B cell (primary cell): ENCODE measurements around the gene SPTLC2. TPM values are rescaled to one million over a fixed set of nuclear protein-coding genes. Genes with fewer than 3 reads are reported as not detected.

Experiments
- ATAC-seq: fragments of 200-7000 bp; cut with Tn5 transposase; one replicate; pipeline ENCODE4 v1.10.0; 2021; ENCODE audit warnings: low read depth, mild to moderate bottlenecking, moderate number of reproducible peaks, moderate library complexity
- CTCF ChIA-PET: fragments of 350-600 bp; sonication (Branson Sonifier 250); formaldehyde crosslinking; loops from one replicate; lab custom pipeline; 2021; ENCODE audit warnings: antibody characterized with exemption, inconsistent platforms; lab: Charles Lee
- POLR2A ChIA-PET: fragments of 350-600 bp; sonication (Branson Sonifier 250); formaldehyde crosslinking; loops from one replicate; lab custom pipeline; 2021; ENCODE audit warnings: antibody characterized with exemption; lab: Charles Lee
- DNase-seq: peaks from one replicate; pipeline ENCODE4 v3.0.0; 2013
- H2AFZ ChIP-seq: 2 replicates; pipeline ENCODE4 v1.6.1; 2012; ENCODE audit warnings: mild to moderate bottlenecking, low read depth, low read length; ENCODE audit not compliant: insufficient read depth, poor library complexity, severe bottlenecking
- H3K27ac ChIP-seq, 2 donors: 1 replicate in 1 of 2; 2 replicates in 1 of 2; pipeline ENCODE4 v1.5.1; 2012 to 2013; ENCODE audit warnings: low read length in 2 of 2, mild to moderate bottlenecking in 2 of 2, moderate library complexity in 1 of 2
- H3K27me3 ChIP-seq, 4 experiments: fragments of 200-600 bp in 1 of 4; sonication (generic) in 1 of 4; replicated peaks in 1 of 4; 1 replicate in 2 of 4; 2 replicates in 2 of 4; pipeline versions ENCODE4 v1.6.1 to v1.7.0; 2013 to 2016; ENCODE audit warnings: low read length in 3 of 4, mild to moderate bottlenecking in 2 of 4, mixed read lengths in 1 of 4, moderate library complexity in 1 of 4; ENCODE audit not compliant: insufficient read depth in 4 of 4, control insufficient read depth in 3 of 4; ENCODE audit errors: control extremely low read depth in 1 of 4
- H3K36me3 ChIP-seq, 2 experiments: replicated peaks in 1 of 2; 1 replicate in 1 of 2; 2 replicates in 1 of 2; pipeline versions ENCODE4 v1.6.1 to v1.7.1; 2013; ENCODE audit warnings: low read length in 1 of 2; ENCODE audit not compliant: insufficient read depth in 2 of 2, control insufficient read depth in 1 of 2; ENCODE audit errors: control extremely low read depth in 1 of 2, extremely low read depth in 1 of 2
- H3K4me1 ChIP-seq, 2 donors: fragments of 200-600 bp in 1 of 2; sonication (generic) in 1 of 2; 1 replicate in 1 of 2; 2 replicates in 1 of 2; pipeline versions ENCODE4 v1.5.1 to v1.6.1; 2013 to 2017; ENCODE audit warnings: low read length in 2 of 2; ENCODE audit not compliant: control insufficient read depth in 2 of 2, insufficient read depth in 2 of 2
- H3K4me2 ChIP-seq: replicated peaks from 2 replicates; pipeline ENCODE3; 2012; ENCODE audit warnings: mild to moderate bottlenecking, low read depth, low read length; ENCODE audit not compliant: poor library complexity, severe bottlenecking
- H3K4me3 ChIP-seq, 5 experiments: fragments of 200-600 bp in 1 of 5; sonication (generic) in 1 of 5; 1 replicate in 3 of 5; 2 replicates in 2 of 5; pipeline versions ENCODE4 v1.5.1 to v1.7.0; 2011 to 2016; ENCODE audit warnings: low read length in 4 of 5, mild to moderate bottlenecking in 4 of 5, low read depth in 2 of 5, control low read depth in 1 of 5, moderate library complexity in 1 of 5; ENCODE audit not compliant: insufficient read depth in 1 of 5; ENCODE audit errors: control extremely low read depth in 1 of 5, extremely low read depth in 1 of 5
- H3K79me2 ChIP-seq: fragments of 200-600 bp; sonication (generic); one replicate; pipeline ENCODE4 v1.6.0; 2016; ENCODE audit warnings: low read length; ENCODE audit not compliant: control insufficient read depth, insufficient read depth
- H3K9ac ChIP-seq: fragments of 200-600 bp; sonication (generic); 2 replicates; pipeline ENCODE4 v1.6.1; 2017; ENCODE audit warnings: mild to moderate bottlenecking, low read length, moderate library complexity
- H3K9me3 ChIP-seq, 3 donors: one replicate each; pipeline versions ENCODE4 v1.6.1 to v1.7.1; 2013; ENCODE audit warnings: low read length in 2 of 3; ENCODE audit not compliant: control insufficient read depth in 2 of 3, insufficient read depth in 1 of 3; ENCODE audit errors: control extremely low read depth in 1 of 3
- H4K20me1 ChIP-seq: 2 replicates; pipeline ENCODE4 v1.6.0; 2012; ENCODE audit warnings: mild to moderate bottlenecking, low read length; ENCODE audit not compliant: insufficient read depth, control insufficient read depth, poor library complexity, severe bottlenecking
- H3K27ac Mint-ChIP-seq: one replicate; pipeline ENCODE4 v1.8.0; 2021; ENCODE audit warnings: mixed read lengths
- H3K27me3 Mint-ChIP-seq: one replicate; pipeline ENCODE4 v1.8.0; 2021; ENCODE audit warnings: mixed read lengths
- H3K4me1 Mint-ChIP-seq: one replicate; pipeline ENCODE4 v1.8.0; 2021; ENCODE audit warnings: mixed read lengths
- H3K4me3 Mint-ChIP-seq: one replicate; pipeline ENCODE4 v1.8.0; 2021; ENCODE audit warnings: mixed read lengths
- H3K9me3 Mint-ChIP-seq: one replicate; pipeline ENCODE4 v1.8.0; 2022; ENCODE audit warnings: mixed read lengths; ENCODE audit not compliant: insufficient read depth
- CTCF ChIP-seq: fragments of 200-600 bp; IDR thresholded peaks from one replicate; pipeline ENCODE4 v1.8.0; 2022; ENCODE audit warnings: antibody characterized with exemption, mild to moderate bottlenecking
- EZH2 ChIP-seq: IDR thresholded peaks from 2 replicates; pipeline ENCODE4 v1.6.1; 2012; ENCODE audit warnings: borderline replicate concordance, low read depth, mild to moderate bottlenecking, moderate library complexity, low read length; ENCODE audit not compliant: insufficient read depth, poor library complexity, severe bottlenecking
- WGBS: methylation state at CpG from one replicate; pipeline ENCODE4 v1.1.5; 2013; ENCODE audit warnings: missing lambda C conversion rate; ENCODE audit not compliant: insufficient coverage; 5-methylcytosine and 5-hydroxymethylcytosine counted together
- intact Hi-C: fragments of 100-400 bp; cut with micrococcal nuclease; formaldehyde crosslinking; loops from one replicate; pipeline ENCODE4 v1.10.0; 2022
- polyA plus RNA-seq: library from polyadenylated mRNA; depleted of rRNA; stranded (reverse); fragments of >200 nt; gene quantifications from 2 replicates; pipeline ENCODE4 v1.2.3, GENCODE V29; 2012
- total RNA-seq, 2 donors: library from RNA; stranded (reverse); fragments of 120-200 nt in 1 of 2; gene quantifications; 1 replicate in 1 of 2; 2 replicates in 1 of 2; pipeline versions ENCODE4 v1.2.3 to v1.2.4, GENCODE V29; 2013 to 2022

Gene SPTLC2
- total and polyA plus RNA-seq, 2 donors (not counting 1 experiment from before 2014, with no cell fraction given): 9.4 to 41.4 TPM

GRCh38 chr14:77523109-77523508, 93.3 kb downstream of the SPTLC2 start:
- intact Hi-C loops: no loop called here
- CTCF ChIA-PET: no interaction called here
- Histone ChIP-seq H3K27ac (no peak overlapping the region), H3K79me2 (peaks cover 3% of the 10 kb centered on the region), H3K27me3 (no peaks in the 10 kb centered on the region), H3K9ac (no peak overlapping the region), H2AFZ (no peak overlapping the region), H3K36me3 (peaks cover 14 to 59% of the 10 kb centered on the region in 2 experiments), H4K20me1 (peaks cover 12% of the 10 kb centered on the region), H3K4me1 (no peaks in the 10 kb centered on the region), H3K9me3 (no peaks in the 10 kb centered on the region), H3K4me3 (no peak overlapping the region), H3K4me2 (no peak overlapping the region)
- H3K4me3 Mint-ChIP-seq: no peak overlapping the region
- H3K4me1 Mint-ChIP-seq: no peaks in the 10 kb centered on the region
- H3K27ac Mint-ChIP-seq: no peak overlapping the region
- DNase-seq (no peak), ATAC-seq (no peak)
- 67% methylated on average over 3 of the region's 3 CpGs for WGBS
- H3K27me3 Mint-ChIP-seq: no peaks in the 10 kb centered on the region
- TF ChIP-seq EZH2 (no peak), CTCF (no peak)
- H3K9me3 Mint-ChIP-seq: no peaks in the 10 kb centered on the region
- POLR2A ChIA-PET: no interaction called here

- Histone ChIP-seq H3K4me2 (no peak overlapping the region), H3K4me3 (no peak overlapping the region), H3K9me3 (no peaks in the 10 kb centered on the region), H4K20me1 (peaks cover 20% of the 10 kb centered on the region), H3K27me3 (no peaks in the 10 kb centered on the region), H3K4me1 (no peaks in the 10 kb centered on the region), H3K9ac (no peak overlapping the region), H2AFZ (no peak overlapping the region), H3K79me2 (no peaks in the 10 kb centered on the region), H3K36me3 (peaks cover 22 to 80% of the 10 kb centered on the region in 2 experiments), H3K27ac (no peak overlapping the region)
- no peaks in the 10 kb centered on the region for H3K4me1 Mint-ChIP-seq
- DNase-seq (no peak), ATAC-seq (no peak)
- ChIA-PET CTCF (no interaction called here), POLR2A (no interaction called here)
- TF ChIP-seq CTCF (no peak), EZH2 (no peak)
- 97% methylated on average over 4 of the region's 4 CpGs for WGBS
- no peak overlapping the region for H3K4me3 Mint-ChIP-seq
- H3K27me3 Mint-ChIP-seq: no peaks in the 10 kb centered on the region
- H3K9me3 Mint-ChIP-seq: no peaks in the 10 kb centered on the region
- no peak overlapping the region for H3K27ac Mint-ChIP-seq
- intact Hi-C loops: no loop called here
Measured at GRCh38 chr14:77520555-77520954, 95.9 kb downstream of the SPTLC2 start.
